Measurements from ENCODE around the gene AGPAT4.

AGPAT4 gene

DNA sequence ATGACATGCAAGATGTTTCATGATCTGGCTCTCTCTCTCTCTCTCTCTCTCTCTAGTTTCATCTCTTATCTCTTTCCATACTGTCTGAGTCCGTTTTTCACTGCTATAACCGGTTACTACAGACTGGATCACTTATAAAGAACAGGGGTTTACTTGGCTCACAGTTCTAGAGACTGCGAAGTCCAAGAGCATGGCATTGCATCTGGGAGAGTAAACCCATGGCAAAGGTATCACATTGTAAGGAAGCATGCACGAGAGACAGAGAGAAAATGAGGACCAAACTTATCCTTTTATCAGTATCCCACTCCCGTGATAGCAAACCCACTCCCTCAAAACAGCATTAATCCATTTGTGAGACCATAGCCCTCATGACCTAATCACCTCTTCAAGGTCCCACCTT, 7.2 kb upstream of the AGPAT4 start:
- Histone ChIP-seq H3K9me2 (replicated peaks; ENCODE audit: low read depth, low read length) (no peaks in the 10 kb centered on the region), H3K4me2 (ENCODE audit: low read depth, low read length, poor library complexity, severe bottlenecking) (no peak overlapping the region), H3K4me3 (ENCODE audit: low read length, poor library complexity, severe bottlenecking) (no peak overlapping the region), H3K27me3 (ENCODE audit: insufficient read depth, low read length, poor library complexity, severe bottlenecking) (peaks cover 25% of the 10 kb centered on the region), H4K20me1 (ENCODE audit: insufficient read depth, low read length, poor library complexity, severe bottlenecking) (no peaks in the 10 kb centered on the region), H3K9ac (ENCODE audit: low read depth, low read length, poor library complexity, severe bottlenecking) (no peak overlapping the region), H3F3A (ENCODE audit: low read depth) (no peaks in the 10 kb centered on the region), H3K36me3 (ENCODE audit: insufficient read depth, low read length) (no peaks in the 10 kb centered on the region), H3K79me2 (ENCODE audit: insufficient read depth, low read length) (no peaks in the 10 kb centered on the region), H3K9me3 (ENCODE audit: insufficient read depth, low read depth, low read length) (no peaks in the 10 kb centered on the region), H2AFZ (ENCODE audit: low read length) (no peak overlapping the region), H3K4me1 (ENCODE audit: insufficient read depth, low read length, poor library complexity, severe bottlenecking) (no peaks in the 10 kb centered on the region)
- TF ChIP-seq, protein P1, sequence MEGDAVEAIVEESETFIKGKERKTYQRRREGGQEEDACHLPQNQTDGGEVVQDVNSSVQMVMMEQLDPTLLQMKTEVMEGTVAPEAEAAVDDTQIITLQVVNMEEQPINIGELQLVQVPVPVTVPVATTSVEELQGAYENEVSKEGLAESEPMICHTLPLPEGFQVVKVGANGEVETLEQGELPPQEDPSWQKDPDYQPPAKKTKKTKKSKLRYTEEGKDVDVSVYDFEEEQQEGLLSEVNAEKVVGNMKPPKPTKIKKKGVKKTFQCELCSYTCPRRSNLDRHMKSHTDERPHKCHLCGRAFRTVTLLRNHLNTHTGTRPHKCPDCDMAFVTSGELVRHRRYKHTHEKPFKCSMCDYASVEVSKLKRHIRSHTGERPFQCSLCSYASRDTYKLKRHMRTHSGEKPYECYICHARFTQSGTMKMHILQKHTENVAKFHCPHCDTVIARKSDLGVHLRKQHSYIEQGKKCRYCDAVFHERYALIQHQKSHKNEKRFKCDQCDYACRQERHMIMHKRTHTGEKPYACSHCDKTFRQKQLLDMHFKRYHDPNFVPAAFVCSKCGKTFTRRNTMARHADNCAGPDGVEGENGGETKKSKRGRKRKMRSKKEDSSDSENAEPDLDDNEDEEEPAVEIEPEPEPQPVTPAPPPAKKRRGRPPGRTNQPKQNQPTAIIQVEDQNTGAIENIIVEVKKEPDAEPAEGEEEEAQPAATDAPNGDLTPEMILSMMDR (conservative IDR thresholded peaks at IDR 0.05; ENCODE audit: low read length), result no peak
- no peak for TF ChIP-seq EZH2phosphoT487 (IDR thresholded peaks at IDR 0.05; ENCODE audit: borderline replicate concordance)

DNA sequence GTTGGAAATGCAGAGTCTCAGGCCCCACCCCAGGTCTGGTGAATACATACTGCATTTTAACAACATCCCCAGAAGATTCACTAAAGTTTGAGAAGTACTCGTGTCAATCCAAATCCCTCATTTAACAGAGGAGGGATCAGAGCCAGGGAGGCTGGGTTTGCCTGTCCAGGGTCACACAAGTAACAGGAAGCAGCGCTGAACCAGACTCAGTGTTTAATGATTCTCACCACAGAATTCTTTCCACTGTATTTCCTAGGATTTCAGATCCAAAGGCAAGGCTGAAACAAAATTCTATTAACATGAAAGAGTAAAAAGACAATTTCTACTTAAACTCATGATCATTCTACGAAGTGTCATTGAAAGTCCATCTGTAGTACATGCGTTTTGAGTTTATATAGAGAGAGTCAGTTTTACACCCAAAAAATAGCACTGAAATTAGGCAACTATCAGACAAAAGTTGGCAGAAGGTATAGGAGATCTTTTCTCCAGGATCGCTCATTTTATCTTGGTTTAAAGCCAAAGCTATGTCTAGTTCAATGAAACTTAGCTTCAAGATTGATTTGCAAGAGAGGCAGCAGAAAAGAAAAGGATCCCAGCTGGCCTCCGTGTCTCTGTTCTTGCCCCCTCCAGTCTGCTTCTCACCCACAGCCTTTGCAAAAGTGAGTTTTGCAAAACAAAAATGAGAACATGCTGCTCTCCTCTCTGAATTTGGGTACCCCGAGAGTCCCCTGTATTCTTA, 6.0 kb upstream of the AGPAT4 start:
- Histone ChIP-seq H3K4me1 (ENCODE audit: insufficient read depth, low read length, poor library complexity, severe bottlenecking) (no peaks in the 10 kb centered on the region), H3K27me3 (ENCODE audit: insufficient read depth, low read length, poor library complexity, severe bottlenecking) (peaks cover 29% of the 10 kb centered on the region), H3K79me2 (ENCODE audit: insufficient read depth, low read length) (no peaks in the 10 kb centered on the region), H3K9me2 (replicated peaks; ENCODE audit: low read depth, low read length) (no peaks in the 10 kb centered on the region), H3K4me3 (ENCODE audit: low read length, poor library complexity, severe bottlenecking) (no peak overlapping the region), H4K20me1 (ENCODE audit: insufficient read depth, low read length, poor library complexity, severe bottlenecking) (no peaks in the 10 kb centered on the region), H3K4me2 (ENCODE audit: low read depth, low read length, poor library complexity, severe bottlenecking) (no peak overlapping the region), H3K36me3 (ENCODE audit: insufficient read depth, low read length) (no peaks in the 10 kb centered on the region), H3F3A (ENCODE audit: low read depth) (no peaks in the 10 kb centered on the region), H2AFZ (ENCODE audit: low read length) (no peak overlapping the region), H3K9me3 (ENCODE audit: insufficient read depth, low read depth, low read length) (no peaks in the 10 kb centered on the region), H3K9ac (ENCODE audit: low read depth, low read length, poor library complexity, severe bottlenecking) (no peak overlapping the region)
- TF ChIP-seq, protein P1 (conservative IDR thresholded peaks at IDR 0.05; ENCODE audit: low read length), result no peak
- no peak for TF ChIP-seq EZH2phosphoT487 (IDR thresholded peaks at IDR 0.05; ENCODE audit: borderline replicate concordance)

- Histone ChIP-seq H3K27me3 (ENCODE audit: insufficient read depth, low read length, poor library complexity, severe bottlenecking) (peaks cover 29% of the 10 kb centered on the region), H3K4me3 (ENCODE audit: low read length, poor library complexity, severe bottlenecking) (no peak overlapping the region), H3K9ac (ENCODE audit: low read depth, low read length, poor library complexity, severe bottlenecking) (no peak overlapping the region), H4K20me1 (ENCODE audit: insufficient read depth, low read length, poor library complexity, severe bottlenecking) (no peaks in the 10 kb centered on the region), H3K4me1 (ENCODE audit: insufficient read depth, low read length, poor library complexity, severe bottlenecking) (peaks cover 23% of the 10 kb centered on the region), H3K79me2 (ENCODE audit: insufficient read depth, low read length) (no peaks in the 10 kb centered on the region), H3F3A (ENCODE audit: low read depth) (no peaks in the 10 kb centered on the region), H3K9me3 (ENCODE audit: insufficient read depth, low read depth, low read length) (no peaks in the 10 kb centered on the region), H3K4me2 (ENCODE audit: low read depth, low read length, poor library complexity, severe bottlenecking) (no peak overlapping the region), H3K36me3 (ENCODE audit: insufficient read depth, low read length) (no peaks in the 10 kb centered on the region), H2AFZ (ENCODE audit: low read length) (no peak overlapping the region), H3K9me2 (replicated peaks; ENCODE audit: low read depth, low read length) (no peaks in the 10 kb centered on the region)
- TF ChIP-seq, protein P1 (conservative IDR thresholded peaks at IDR 0.05; ENCODE audit: low read length), result no peak
- TF ChIP-seq EZH2phosphoT487 (IDR thresholded peaks at IDR 0.05; ENCODE audit: borderline replicate concordance), result no peak
These were observed 2.8 kb upstream of the AGPAT4 start for GRCh38 chr6:161276605-161277155.
